Stimulated activated CD8-positive, alpha-beta memory T cell treated with anti-CD3 and anti-CD28 coated beads, Interleukin-4, amount 100 ng/mL, for 1 hour (primary cell): Measurements from ENCODE around the gene TRIM2.
"Not testable (repeated sequence)": the region's sequence is repeated elsewhere in the genome, so short reads cannot be mapped to it uniquely, and the experiment has no call there.

Experiments used
- DNase-seq, 2 donors: peaks; one replicate each; pipeline ENCODE4 v3.0.0-alpha.2; 2020; ENCODE audit warnings: low read depth in 2 of 2, low spot score in 1 of 2

TRIM2 gene

DNA sequence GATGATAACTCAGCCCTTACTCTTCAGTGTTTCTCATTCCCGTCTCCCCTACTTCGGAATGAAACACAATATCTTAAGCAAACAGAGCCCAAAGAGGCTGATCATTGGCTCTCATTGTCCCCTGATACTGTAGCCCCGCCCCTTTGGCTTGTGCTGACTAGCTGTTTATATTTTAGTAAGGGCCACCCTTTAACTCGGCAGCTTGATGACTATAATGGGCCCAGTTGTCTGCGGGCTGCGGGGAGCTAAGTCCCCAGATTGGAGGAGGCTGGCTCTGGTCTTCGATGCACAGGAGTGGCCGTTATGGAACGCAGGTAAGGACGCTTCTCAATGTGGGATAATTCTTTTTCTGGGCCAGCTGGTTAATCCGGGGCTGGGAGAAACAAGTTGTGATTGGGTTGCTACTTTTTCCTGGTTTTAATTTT, at the start of gene TRIM2:
TSS of gene TRIM2 (plus strand) at position 197 of the 425 bp plus-strand sequence. CDS start at position 285, 88 bp downstream.
- no peak for DNase-seq

DNA sequence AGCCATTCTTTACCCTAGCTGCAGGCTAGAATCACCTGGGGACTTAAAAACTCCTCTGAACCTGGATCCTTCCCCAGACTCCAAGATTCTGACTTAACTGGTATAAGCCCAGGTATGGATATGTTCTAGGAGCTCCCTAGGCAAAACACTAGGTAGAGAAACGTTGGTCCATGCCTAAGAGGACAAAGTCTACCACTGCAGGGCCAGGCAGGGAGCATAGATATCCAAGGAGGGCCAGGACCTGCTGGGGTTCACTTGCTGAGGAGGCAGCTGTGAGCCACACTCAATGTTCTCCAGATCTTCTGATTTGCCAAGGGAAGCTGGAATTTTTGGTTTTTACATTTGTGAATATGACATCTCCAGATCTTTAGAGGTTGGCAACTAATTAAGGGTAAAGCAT, 48.6 kb upstream of the TRIM2 start:
- no peak for DNase-seq

DNA sequence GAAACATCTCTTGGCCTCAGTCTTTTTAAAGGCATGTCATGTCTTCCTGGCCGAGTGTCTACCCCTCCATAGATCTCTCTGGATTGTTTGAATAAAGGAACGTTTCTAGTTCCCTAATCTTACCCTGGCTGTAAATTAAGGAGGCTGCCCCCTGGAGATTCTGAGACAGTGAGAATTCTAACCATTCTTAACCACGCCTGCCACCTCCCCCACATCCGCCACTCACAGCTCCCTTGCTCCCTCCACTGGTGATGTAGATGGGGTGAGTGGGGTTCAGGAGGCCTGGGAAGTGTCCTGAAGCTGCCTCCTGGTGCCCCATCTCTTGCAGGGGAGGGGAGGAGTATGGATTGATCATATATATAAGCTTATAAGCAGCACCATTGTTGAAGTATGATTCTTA, 48.0 kb upstream of the TRIM2 start:
- no peak for DNase-seq

DNA sequence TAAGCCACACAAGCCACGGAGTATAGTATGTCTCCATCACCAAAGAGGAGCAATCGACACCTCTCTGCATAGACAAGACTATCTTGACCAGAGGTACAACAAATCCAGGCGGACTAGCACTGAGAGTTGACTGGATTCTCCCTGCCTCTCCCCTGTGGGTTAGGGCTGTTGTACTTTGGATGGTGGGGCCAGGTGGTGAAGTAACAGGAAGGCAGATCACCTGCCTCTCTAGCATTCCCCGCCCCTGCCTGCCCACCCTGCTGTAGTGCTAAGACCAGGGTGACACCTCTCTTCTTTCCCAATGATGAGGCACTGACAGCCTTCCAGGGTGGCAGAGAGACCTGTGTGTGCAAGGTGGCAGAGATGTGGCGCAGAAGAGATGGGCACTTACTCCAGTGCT, 47.5 kb upstream of the TRIM2 start:
- DNase-seq = no peak

DNA sequence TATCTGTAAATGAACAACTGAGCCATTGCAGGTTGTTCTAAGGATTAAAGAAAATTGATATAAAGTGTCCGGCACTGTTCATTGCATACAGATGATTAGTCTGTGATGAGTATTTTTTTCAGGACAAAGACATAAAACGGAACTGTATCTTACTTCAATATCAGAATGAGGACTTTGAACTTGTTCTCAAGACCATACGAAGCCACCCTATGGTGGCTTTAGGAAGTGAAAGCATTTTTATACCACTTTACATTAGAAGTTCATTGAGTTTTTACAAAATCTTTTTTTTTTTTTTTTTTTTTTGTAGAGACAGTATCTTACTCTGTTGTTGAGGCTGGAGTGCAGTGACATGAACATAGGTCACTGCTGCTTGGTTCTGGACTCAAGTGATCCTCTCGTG, 45.2 kb upstream of the TRIM2 start:
- no peak for DNase-seq

DNA sequence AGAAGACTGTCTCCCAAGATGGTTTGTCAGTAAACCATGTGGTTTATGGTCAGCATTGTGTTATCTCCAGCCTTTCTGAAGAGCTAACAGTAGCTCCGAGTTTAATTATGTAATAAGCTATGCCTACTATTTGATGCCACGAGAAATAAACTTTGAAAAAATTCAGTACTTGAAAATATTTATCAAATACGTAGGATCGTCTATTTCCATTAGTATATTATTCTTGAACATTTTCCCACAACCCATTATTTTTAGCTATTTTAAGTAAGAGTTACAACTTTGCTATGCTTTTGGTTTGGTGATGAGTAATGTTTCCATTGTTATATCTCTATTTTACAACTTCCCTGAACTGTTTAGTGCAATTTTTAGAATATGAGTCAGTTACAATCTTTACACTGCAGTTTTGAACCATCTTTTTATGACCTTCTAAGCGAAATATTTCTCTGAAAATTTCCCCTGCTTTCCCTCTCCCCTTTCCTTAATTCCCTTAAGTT, 44.5 kb upstream of the TRIM2 start:
- DNase-seq = no peak

DNA sequence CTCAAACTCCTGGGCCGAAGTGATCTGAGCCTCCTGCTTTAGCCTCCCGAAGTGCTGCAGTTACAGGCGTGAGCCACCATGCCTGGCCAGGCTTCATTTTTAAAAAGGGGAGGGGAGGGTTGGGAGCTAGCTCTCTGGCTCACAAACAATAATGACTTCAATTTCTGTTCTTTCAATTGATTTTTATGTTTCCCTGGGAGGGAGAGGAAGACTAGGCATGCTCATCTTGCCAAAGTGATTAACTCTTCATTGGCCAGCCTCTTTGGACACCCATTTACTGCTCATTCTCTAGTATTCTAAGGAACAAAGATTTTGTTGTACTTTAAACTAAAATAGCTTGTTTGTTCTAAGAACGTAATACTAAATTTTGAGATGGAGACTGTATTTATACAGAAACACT, 43.4 kb upstream of the TRIM2 start:
- DNase-seq = no peak

DNA sequence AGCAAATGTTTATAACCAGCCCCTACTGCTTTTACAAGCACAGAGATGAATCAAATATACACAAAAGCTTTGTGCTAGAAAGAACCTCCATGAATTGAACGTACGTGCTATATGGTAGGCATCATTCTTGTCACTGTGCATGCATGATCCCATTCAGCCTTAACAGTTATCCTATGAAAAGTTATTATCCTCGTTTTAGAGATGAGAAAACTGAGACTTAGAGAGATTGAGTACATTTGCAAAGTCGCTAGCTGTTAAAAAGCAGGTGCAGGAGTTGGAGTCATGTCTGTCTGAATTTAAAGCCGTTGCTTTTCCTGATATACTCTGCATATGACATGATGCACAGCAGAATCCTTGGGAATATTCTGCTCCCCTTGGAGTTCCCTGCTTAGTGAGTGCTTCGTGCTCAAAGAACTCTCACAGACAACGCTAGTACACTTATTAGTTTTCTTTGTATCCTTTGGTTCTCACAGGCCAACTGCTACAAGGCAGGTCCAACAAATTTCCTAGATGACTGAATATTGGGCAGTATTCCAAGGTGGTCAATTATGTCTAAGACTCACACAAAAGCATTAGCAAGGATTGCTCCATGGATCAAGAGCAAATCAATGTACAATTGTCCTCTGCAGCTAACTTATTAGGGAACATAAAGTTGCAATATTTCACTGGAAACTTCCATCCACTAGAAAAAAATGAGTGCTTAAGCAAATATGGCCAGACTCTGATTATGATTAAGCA, 42.8 kb upstream of the TRIM2 start:
- DNase-seq = no peak

DNA sequence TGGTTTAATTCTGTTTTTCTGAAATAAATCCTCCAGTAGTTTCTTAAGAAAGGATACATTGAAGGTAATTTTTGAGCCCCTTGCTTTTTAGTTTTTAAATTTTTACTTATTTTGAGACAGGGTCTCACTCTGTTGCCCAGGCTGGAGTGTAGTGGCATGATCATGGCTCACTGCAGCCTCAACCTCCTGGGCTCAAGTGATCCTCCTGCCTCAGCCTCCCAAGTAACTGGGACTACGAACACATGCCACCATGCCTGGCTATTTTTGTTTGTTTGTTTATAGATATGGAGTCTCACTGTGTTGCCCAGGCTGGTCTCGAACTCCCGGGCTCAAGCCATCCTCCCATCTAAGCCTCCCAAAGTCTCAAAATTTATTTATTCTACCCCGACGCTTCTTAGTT, 39.0 kb upstream of the TRIM2 start:
- not testable (repeated sequence) for DNase-seq

DNA sequence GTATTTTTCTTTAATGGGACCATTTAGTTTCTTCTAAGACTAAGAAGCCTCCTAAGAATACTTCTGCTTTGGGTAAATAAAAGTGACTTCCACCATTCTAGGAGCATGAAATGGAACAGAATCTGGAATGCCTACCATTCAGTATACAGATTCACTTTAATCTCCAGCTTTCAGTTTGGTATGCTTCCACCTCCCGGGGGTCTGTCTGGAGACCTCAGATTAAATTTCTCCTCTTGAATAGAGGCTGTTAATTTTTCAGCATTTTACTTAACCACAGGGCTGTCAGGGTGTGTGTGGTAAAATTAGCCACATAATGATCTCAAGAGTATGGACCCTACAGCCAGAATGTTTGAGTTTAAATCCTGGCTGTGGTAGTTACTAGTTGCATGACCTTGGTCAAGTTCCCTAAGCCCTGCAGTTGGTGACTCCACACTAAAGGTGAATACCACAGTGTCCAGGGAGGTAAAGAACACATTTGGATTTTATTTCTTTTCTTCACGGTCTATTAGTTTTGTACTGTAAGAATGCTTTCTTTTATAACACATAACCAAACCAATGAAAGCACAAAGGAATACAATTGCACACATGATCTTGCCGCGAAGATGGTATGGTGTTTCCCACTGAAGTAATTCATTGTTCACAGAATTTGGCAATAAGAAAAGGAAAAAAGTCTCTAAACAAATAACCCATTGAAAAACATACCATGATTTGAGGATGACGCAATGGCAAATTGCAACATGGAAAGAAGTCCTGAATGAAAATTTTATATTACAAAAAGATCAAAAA, 37.3 kb upstream of the TRIM2 start:
- no peak for DNase-seq

DNA sequence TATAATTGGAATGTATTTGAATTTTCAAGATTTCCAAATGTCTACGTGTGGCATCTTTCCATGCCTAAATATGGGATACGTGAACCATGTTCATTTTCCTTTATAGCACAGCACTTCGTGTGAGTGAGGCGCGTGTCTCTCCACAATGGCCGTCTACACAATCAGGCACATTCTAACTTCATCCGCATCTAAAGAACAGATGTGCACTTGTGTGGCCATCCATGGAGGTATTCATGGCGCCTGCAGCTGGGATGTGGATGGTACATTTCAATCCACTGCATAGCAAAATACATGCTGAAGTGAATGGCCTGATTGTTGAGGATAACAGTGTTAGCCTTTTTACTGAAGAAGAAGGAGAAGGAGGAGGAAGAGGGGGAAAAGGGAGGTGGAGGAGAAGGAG, 34.5 kb upstream of the TRIM2 start:
- no peak for DNase-seq

DNA sequence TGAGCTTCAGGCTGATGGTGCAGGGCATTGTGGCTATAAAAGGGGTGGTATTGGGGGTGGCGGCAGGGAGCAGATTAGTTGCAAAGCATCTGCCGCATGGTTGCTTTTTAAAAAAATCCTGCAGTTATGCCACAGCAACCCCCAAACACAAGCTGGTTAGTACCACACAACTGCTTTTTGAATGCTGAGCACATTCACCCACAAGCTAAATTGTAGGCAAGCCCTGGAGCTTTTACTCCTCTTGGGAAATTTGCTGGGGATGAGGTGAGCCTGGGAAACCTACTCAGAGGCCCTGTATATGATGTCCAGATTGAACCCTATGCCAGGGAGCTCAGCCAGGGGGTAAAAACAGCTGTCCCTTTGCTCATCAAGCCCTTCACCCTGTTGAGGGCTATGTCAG, 33.8 kb upstream of the TRIM2 start:
- DNase-seq = no peak

DNA sequence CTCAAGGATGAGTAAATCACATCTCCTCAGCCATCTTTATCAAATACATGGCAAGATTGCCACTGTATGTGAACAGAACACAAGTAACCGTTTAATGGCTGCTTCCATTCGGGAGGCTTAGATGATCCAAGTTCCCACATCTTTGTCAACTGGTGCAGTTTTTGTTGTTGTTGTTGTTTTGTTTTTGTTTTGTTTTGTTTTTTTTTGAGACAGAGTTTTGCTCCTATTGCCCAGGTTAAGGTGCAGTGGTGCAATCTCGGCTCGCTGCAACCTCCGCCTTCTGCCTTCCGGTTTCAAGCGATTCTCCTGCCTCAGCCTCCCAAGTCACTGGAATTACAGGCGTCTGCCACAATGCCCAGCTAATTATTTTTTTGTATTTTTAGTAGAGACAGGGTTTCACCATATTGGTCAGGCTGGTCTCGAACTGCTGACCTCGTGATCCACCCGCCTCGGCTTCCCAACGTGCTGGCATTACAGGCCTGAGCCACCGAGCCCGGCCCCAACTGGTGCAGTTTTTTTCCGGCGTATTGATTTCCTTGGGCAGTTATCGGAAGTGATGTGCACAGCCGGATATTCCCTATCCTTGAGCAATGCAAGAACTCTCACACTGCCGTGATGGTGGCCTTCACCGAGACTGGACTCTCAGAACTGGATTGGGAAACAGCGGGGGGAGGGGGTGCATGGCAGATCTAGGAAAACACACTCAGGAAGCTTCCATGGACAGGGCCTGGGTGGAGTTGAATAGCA, 29.2 kb upstream of the TRIM2 start:
- no peak for DNase-seq

DNA sequence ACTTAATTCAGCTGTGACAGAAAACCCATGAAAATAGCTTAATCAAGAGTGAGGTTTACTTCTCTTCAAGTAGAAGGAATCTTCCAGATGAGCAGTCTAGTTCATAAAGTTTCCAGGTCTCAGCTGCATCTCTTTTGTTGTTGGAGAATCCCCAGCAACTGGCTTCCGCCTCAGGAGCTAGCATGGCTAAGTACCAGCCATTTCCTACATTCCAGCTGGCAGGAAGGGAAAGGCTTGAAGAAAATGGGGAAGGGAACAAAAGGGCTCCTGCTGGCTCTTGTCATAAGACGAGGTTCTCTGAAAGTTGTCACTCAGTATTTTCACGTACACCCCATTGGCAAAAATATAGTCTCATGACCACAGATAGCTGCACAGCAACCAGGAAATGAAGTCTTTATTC, 27.3 kb upstream of the TRIM2 start:
- no peak for DNase-seq

DNA sequence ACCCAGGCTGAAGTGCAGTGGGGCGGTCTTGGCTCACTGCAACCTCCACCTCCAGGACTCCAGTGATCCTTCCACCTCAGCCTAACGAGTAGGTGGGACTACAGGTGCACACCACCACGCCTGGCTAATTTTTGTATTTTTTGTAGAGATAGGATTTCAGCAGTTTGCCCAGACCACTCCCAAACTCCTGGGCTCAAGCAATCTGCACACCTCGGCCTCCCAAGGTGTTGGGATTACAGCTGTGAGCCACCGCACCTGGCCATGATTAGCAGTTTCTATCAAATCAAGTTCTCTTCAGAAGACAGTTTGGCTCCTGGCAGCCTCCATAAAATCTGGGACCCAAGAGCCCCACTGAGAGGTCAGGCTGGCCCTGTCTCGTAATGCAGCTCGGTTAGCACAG, 26.4 kb upstream of the TRIM2 start:
- no peak for DNase-seq

DNA sequence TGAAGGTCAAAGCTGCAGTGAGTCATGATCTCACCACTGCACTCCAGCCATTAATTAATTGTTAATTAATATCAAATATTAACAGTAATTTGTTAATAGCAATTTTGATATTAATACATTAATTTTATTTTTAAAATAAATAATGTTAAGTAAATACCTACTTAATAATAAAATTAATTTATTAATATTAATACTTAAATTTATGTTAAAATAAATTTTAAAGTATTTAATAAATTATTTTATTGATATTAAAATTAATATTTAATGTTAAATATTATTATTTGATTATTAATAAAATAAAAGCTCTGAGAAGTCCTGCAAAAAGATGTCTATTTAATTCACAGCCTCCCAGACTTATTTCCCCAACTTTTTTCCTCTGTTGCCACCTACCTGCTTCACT, 25.1 kb upstream of the TRIM2 start:
- no peak for DNase-seq

DNA sequence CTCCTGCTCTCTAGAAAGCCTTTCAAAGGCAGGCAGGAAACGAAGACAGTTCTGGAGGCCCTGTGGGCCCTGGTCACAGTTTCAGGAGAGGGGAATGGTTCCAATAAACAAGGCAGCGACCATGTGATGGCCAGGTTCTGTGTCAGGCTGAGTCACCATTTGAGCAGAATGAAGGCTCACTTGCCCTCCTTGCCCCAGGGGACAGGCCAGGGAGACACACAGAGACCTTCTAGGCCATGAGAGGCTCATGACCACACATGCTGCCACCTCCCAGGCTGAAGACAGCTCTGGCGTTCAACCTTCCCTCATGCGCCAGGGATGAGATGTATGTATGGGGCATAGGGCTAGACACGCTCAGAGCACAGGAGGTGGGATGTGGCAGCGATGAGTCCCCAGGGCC, 22.9 kb upstream of the TRIM2 start:
- no peak for DNase-seq

DNA sequence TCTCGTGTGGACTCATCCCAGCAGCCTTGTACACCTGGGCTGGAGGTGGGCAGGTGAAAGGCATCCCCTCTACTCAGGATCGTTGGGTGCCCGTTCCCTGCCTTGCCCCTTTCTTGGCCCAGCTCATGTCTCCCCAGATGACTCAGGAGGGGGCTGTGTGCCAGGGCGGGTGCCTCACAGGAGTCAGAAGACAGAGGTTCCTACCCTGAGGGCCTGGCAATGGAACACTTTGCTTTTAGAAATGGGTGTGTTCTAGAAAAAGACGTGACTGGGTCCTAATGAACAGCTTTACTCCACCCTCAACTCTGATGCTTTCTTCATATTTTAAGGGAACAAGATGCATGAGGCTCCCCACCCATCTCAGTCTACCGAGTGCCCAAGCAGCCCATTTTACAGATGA, 22.5 kb upstream of the TRIM2 start:
- no peak for DNase-seq

DNA sequence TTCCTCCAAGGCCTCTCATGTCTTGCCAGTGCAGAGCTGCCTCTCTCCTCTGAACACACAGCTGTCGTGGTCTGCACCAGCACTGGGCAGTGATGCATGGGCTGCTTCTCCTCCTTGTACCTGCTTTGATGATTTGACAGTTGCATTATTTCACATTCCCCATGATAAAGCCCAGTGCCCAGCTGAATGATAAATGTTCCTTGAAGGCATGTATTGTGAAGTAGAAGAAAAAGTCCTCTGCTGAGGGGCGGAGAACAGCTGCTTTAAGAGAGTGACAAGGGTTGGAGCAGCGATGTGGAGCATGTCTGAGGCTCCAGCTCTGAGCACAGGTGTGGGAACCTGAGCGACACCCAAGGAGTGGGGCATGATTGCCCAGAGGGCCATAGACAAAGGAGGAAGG, 21.1 kb upstream of the TRIM2 start:
- no peak for DNase-seq

DNA sequence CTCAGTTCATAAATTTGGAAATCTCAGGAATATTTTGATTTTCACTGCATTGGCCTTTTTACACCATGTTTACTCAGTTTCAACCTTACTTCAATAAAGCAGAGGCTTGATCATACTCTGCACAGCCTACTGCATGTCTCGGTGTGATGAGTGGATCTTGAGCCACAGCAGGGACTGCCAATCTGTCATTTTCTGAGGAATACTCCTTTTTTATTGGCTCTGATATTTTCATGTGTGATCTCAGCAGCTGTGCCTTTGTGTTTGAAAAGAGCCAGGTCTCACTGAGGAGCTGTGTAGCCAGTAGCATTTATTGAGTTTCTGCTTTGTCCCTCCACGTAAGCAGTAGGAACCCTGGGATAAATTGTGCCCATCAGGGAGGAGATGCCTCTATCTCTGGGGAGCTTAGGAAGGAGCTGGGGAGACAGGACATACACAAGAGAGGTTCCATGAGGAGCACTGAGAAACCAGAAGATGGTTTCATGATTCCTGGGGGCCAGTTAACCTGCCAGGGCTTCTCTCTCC, 18.9 kb upstream of the TRIM2 start:
- DNase-seq = no peak

DNA sequence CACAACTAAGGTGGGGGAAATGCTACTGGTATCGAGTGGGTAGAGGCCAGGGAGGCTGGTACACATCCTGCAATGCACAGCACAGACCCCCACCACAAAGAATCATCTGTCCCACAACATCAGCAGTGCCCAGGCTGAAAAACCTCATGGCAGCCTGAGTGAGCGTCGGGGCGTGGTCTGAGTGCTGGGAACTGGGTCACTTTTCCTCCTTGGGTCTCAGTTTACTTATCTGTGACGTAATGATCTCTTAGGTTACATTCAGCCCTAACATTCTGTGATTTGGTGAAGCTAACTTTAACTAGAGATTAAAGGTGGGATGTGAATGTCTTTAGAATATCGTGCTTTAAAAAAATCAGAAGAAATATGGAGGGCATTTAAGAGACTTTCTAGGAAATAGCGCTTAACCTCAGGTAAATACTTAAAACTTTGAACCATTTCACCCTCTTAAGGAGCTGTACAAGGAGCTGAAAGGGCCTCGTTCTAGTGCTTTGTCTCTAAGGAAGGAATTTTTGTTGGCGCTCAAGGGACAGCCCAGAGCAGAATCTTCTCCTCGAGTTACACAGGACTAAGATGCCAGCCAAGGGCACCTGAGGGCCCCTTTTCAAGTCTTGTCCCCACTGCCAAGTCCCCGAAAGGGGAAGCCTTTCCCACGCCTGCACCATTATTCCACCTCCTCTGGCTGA, 18.1 kb upstream of the TRIM2 start:
- DNase-seq = no peak
